ENCODE data around the gene PDP2. TPM values are rescaled to one million over a fixed set of nuclear protein-coding genes. Genes with fewer than 3 reads are reported as not detected.

The PDP2 gene
- total and polyA plus RNA-seq, 2 of the 4 experiments (the other 2 are of a cell fraction), result 5.3 to 16.8 TPM

DNA sequence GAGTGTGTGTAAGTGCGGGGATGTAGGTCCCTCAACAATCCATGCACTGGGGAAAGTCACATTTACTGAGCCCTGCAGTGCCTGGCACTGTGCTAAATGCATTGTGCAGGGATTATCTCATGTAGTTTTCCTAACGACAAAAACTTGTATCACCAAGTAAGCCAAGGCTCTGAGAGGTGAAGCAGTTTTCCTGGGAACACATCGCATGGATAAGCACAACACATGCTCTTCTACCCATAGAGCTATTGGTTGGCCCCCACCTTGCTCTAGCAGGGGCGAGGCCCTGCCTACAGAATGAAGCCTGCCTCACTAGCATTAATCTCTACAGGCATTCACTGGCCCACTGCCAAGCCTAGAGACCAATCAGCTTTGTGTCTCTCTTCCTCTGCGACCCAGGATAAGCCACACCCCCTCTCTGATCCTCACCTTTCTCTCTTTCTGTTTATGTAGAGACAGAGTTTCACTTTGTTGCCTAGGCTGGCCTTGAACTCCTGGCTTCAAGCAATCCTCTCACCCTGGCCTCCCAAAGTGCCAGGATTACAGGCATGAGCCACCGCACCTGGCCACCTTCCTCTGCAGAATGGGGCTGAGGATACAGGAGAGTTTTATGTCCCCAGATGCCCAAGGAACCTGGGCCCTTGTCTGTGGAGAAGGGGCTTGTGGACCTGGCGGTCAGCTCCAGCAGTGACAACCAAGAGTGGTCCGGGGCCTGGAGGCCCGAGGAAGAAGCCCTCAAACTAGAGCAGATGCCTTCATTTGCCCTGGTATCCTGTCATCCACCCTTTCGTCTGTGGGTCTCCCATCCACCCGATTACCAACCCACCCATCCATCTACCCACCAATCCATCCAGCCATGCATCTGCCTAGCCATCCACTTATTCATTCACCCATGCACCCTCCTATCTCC is 25.6 kb downstream of the PDP2 start:
- CTCF ChIA-PET, result interaction anchor here (1.2 to 1.4 kb wide), 2 partner anchors 23 to 33 kb away, joined by 4 to 5 read pairs; no protein-coding TSS in a partner anchor
- Histone ChIP-seq H3K27me3 (ENCODE audit: control insufficient read depth, insufficient read depth, low read length) (no peaks in the 10 kb centered on the region), H2BK20ac (ENCODE audit: low read depth, low read length) (peak overlapping the region; percentile 90), H4K20me1 (ENCODE audit: insufficient read depth, low read length) (no peaks in the 10 kb centered on the region), H3K18ac (ENCODE audit: low read depth, low read length) (peak overlapping the region; percentile 81), H3K9me3 (ENCODE audit: control insufficient read depth, insufficient read depth, low read length) (no peaks in the 10 kb centered on the region), H4K5ac (ENCODE audit: low read depth, low read length) (peak overlapping the region; percentile 58), H3K23ac (ENCODE audit: low read depth, low read length) (peak overlapping the region; percentile 70), H4K91ac (ENCODE audit: insufficient read depth, low read depth, low read length) (peak overlapping the region; percentile 77), H2BK15ac (ENCODE audit: low read depth, low read length) (peak overlapping the region; percentile 80; the same call in 1 of the 3 replicates), H2AK9ac (replicated peaks; ENCODE audit: low read depth, low read length, poor library complexity) (peak overlapping the region; percentile 45), H4K8ac (ENCODE audit: low read depth in 2 of 2, low read length in 2 of 2) (peak overlapping the region; percentile 52 to 97; a peak in 3 of 4 replicates), H3K14ac (replicated peaks; ENCODE audit: low read depth, low read length) (peak overlapping the region; percentile 90), H3K4ac (ENCODE audit: low read depth, low read length) (peak overlapping the region; percentile 90), H3K9ac (ENCODE audit: low read depth, low read length) (no peak overlapping the region; the same call in 1 of the 2 replicates), H3K4me3 (ENCODE audit: insufficient read depth, low read depth, low read length) (no peak overlapping the region), H3K56ac (ENCODE audit: extremely low read depth, insufficient read depth, low read length) (no peak overlapping the region), H3K79me1 (ENCODE audit: low read depth in 1 of 2, low read length in 2 of 2) (peaks cover 0 to 10% of the 10 kb centered on the region in 2 experiments; a peak in 1 of 4 replicates), H3K27ac (ENCODE audit: insufficient read depth, low read length) (peak overlapping the region; percentile 26; the same call in 1 of the 2 replicates), H2BK120ac (ENCODE audit: low read depth, low read length) (peak overlapping the region; percentile 75), H2BK5ac (ENCODE audit: low read depth, low read length, poor library complexity, severe bottlenecking) (peak overlapping the region; percentile 14), H3K9me1 (ENCODE audit: insufficient read depth, low read length) (peaks cover 34% of the 10 kb centered on the region), H3K4me2 (ENCODE audit: low read depth, low read length) (peak overlapping the region; percentile 54), H2AK5ac (ENCODE audit: low read depth, low read length) (peak overlapping the region; percentile 89), H3K36me3 (ENCODE audit: control insufficient read depth, insufficient read depth, low read length) (no peaks in the 10 kb centered on the region), H2AFZ (replicated peaks; ENCODE audit: low read length, poor library complexity) (peak overlapping the region; percentile 69), H3K4me1 (ENCODE audit: control insufficient read depth, insufficient read depth, low read length) (peaks cover 29% of the 10 kb centered on the region)
- dilution Hi-C loops (cut with HindIII; ENCODE audit: low sequenced_read_pairs, unreplicated experiment), result no loop called here
- POLR2A ChIA-PET (ENCODE audit: unreplicated experiment), result no interaction called here
- intact Hi-C loops (cut with micrococcal nuclease), result no loop called here
- 90% methylated on average over 2 of the region's 11 CpGs; no CpG with 5 or more reads in 1 of the 2 experiments for WGBS, 2 experiments (ENCODE audit: extremely low coverage in 2 of 2, insufficient read length in 1 of 2)
- in situ Hi-C loops (cut with MboI; ENCODE audit: low sequenced_read_pairs), result no loop called here
- DNase-seq, result no peak
- no peak for ATAC-seq (ENCODE audit: low read depth)
- BruUV-seq (replicated peaks), result no TSS peak
- TF ChIP-seq CEBPB (IDR thresholded peaks at IDR 0.05; ENCODE audit: low read depth, low read length), result no peak
- TF ChIP-seq RFX5 (IDR thresholded peaks at IDR 0.05; ENCODE audit: low read depth, low read length), result no peak
- TF ChIP-seq RAD21 (IDR thresholded peaks at IDR 0.05; ENCODE audit: low read length), result no peak
- no peak for TF ChIP-seq RCOR1 (IDR thresholded peaks at IDR 0.05; ENCODE audit: insufficient replicate concordance, low read length)
- TF ChIP-seq, protein P1, sequence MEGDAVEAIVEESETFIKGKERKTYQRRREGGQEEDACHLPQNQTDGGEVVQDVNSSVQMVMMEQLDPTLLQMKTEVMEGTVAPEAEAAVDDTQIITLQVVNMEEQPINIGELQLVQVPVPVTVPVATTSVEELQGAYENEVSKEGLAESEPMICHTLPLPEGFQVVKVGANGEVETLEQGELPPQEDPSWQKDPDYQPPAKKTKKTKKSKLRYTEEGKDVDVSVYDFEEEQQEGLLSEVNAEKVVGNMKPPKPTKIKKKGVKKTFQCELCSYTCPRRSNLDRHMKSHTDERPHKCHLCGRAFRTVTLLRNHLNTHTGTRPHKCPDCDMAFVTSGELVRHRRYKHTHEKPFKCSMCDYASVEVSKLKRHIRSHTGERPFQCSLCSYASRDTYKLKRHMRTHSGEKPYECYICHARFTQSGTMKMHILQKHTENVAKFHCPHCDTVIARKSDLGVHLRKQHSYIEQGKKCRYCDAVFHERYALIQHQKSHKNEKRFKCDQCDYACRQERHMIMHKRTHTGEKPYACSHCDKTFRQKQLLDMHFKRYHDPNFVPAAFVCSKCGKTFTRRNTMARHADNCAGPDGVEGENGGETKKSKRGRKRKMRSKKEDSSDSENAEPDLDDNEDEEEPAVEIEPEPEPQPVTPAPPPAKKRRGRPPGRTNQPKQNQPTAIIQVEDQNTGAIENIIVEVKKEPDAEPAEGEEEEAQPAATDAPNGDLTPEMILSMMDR (conservative IDR thresholded peaks at IDR 0.05; ENCODE audit: low read depth, low read length), result no peak
- TF ChIP-seq POLR2A (IDR thresholded peaks at IDR 0.05; ENCODE audit: low read depth, low read length), result no peak
- TF ChIP-seq MXI1 (IDR thresholded peaks at IDR 0.05; ENCODE audit: borderline replicate concordance, low read depth, low read length), result no peak
- TF ChIP-seq SMC3 (IDR thresholded peaks at IDR 0.05; ENCODE audit: low read depth, low read length), result no peak
- TF ChIP-seq, protein P2, sequence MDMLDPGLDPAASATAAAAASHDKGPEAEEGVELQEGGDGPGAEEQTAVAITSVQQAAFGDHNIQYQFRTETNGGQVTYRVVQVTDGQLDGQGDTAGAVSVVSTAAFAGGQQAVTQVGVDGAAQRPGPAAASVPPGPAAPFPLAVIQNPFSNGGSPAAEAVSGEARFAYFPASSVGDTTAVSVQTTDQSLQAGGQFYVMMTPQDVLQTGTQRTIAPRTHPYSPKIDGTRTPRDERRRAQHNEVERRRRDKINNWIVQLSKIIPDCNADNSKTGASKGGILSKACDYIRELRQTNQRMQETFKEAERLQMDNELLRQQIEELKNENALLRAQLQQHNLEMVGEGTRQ (IDR thresholded peaks at IDR 0.05; ENCODE audit: low read depth, low read length), result no peak
- no peak for TF ChIP-seq BHLHE40 (IDR thresholded peaks at IDR 0.05; ENCODE audit: low read depth, low read length)
- no peak for TF ChIP-seq NFE2L2 (IDR thresholded peaks at IDR 0.05; ENCODE audit: low read depth, low read length)
- no peak for TF ChIP-seq ELK1 (IDR thresholded peaks at IDR 0.05; ENCODE audit: borderline replicate concordance, low read depth, low read length)
- TF ChIP-seq MAFK (IDR thresholded peaks at IDR 0.05; ENCODE audit: low read depth, low read length), result no peak
